ENCODE data around the gene IDE. TPM values are rescaled to one million over a fixed set of nuclear protein-coding genes. Genes with fewer than 3 reads are reported as not detected.

The IDE gene
- total and polyA plus RNA-seq, 9 of the 15 experiments (the other 6 are each of a cell fraction or from before 2014, with no cell fraction given), result 10.2 to 50.6 (median 33.2) TPM

DNA sequence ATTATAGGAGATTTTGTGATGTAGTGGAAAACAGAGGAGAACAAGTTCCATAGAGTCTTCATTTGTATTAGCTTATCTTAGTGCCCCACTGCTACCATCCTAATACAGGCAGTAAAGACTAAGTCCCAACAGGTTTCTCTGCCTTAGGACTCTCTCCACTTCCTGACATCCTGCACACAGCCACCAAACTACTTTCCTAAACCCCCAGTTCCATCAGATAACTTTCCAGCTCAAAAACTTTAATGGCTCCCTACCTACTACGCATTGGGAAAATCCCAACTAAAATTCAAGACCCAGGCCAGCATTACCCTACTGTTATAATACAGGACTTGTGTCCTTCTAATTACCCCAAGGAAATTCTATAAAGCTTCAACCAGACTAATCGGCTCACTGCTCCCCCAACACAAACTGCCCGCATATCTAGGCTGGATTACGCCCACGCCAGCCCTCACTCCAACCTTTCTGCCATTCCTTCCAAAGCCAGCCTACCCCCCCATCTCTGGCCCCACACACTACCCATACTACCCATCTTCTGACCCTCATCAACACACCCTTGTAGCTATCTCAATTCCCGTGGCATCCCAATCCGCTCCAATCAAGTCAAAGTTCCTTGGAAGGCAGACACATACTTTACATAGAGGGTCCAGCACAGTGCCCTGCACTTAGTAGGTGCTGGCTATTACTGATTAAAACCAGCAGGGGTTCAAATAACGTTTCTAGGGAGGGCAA, 1.4 kb downstream of the IDE start (continued):
- TF ChIP-seq, protein P1, sequence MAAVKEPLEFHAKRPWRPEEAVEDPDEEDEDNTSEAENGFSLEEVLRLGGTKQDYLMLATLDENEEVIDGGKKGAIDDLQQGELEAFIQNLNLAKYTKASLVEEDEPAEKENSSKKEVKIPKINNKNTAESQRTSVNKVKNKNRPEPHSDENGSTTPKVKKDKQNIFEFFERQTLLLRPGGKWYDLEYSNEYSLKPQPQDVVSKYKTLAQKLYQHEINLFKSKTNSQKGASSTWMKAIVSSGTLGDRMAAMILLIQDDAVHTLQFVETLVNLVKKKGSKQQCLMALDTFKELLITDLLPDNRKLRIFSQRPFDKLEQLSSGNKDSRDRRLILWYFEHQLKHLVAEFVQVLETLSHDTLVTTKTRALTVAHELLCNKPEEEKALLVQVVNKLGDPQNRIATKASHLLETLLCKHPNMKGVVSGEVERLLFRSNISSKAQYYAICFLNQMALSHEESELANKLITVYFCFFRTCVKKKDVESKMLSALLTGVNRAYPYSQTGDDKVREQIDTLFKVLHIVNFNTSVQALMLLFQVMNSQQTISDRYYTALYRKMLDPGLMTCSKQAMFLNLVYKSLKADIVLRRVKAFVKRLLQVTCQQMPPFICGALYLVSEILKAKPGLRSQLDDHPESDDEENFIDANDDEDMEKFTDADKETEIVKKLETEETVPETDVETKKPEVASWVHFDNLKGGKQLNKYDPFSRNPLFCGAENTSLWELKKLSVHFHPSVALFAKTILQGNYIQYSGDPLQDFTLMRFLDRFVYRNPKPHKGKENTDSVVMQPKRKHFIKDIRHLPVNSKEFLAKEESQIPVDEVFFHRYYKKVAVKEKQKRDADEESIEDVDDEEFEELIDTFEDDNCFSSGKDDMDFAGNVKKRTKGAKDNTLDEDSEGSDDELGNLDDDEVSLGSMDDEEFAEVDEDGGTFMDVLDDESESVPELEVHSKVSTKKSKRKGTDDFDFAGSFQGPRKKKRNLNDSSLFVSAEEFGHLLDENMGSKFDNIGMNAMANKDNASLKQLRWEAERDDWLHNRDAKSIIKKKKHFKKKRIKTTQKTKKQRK (IDR thresholded peaks at IDR 0.05; ENCODE audit: borderline replicate concordance, low read depth, low read length), result no peak
- TF ChIP-seq, protein P2, sequence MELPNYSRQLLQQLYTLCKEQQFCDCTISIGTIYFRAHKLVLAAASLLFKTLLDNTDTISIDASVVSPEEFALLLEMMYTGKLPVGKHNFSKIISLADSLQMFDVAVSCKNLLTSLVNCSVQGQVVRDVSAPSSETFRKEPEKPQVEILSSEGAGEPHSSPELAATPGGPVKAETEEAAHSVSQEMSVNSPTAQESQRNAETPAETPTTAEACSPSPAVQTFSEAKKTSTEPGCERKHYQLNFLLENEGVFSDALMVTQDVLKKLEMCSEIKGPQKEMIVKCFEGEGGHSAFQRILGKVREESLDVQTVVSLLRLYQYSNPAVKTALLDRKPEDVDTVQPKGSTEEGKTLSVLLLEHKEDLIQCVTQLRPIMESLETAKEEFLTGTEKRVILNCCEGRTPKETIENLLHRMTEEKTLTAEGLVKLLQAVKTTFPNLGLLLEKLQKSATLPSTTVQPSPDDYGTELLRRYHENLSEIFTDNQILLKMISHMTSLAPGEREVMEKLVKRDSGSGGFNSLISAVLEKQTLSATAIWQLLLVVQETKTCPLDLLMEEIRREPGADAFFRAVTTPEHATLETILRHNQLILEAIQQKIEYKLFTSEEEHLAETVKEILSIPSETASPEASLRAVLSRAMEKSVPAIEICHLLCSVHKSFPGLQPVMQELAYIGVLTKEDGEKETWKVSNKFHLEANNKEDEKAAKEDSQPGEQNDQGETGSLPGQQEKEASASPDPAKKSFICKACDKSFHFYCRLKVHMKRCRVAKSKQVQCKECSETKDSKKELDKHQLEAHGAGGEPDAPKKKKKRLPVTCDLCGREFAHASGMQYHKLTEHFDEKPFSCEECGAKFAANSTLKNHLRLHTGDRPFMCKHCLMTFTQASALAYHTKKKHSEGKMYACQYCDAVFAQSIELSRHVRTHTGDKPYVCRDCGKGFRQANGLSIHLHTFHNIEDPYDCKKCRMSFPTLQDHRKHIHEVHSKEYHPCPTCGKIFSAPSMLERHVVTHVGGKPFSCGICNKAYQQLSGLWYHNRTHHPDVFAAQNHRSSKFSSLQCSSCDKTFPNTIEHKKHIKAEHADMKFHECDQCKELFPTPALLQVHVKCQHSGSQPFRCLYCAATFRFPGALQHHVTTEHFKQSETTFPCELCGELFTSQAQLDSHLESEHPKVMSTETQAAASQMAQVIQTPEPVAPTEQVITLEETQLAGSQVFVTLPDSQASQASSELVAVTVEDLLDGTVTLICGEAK (IDR thresholded peaks at IDR 0.05), result peak; percentile 72
- TF ChIP-seq, protein P2 (CRISPR knock-in tag; IDR thresholded peaks at IDR 0.05), result no peak
- TF ChIP-seq SMARCA4 (IDR thresholded peaks at IDR 0.05) (0 out of 2 replicates have a peak, but pooled peaks have one; percentile 21), HMG20A (CRISPR knock-in tag; conservative IDR thresholded peaks at IDR 0.05) (no peak), ILF3 (IDR thresholded peaks at IDR 0.05; ENCODE audit: borderline replicate concordance) (no peak), ZNF274 (IDR thresholded peaks at IDR 0.05; ENCODE audit: borderline replicate concordance, low read depth, low read length) (no peak), RBM34 (IDR thresholded peaks at IDR 0.05; ENCODE audit: borderline replicate concordance, insufficient read depth, low read length) (no peak), CREB3 (tag; conservative IDR thresholded peaks at IDR 0.05; ENCODE audit: low read depth) (no peak), HNRNPUL1 (IDR thresholded peaks at IDR 0.05; ENCODE audit: low read length) (no peak)
- TF ChIP-seq, protein P3, sequence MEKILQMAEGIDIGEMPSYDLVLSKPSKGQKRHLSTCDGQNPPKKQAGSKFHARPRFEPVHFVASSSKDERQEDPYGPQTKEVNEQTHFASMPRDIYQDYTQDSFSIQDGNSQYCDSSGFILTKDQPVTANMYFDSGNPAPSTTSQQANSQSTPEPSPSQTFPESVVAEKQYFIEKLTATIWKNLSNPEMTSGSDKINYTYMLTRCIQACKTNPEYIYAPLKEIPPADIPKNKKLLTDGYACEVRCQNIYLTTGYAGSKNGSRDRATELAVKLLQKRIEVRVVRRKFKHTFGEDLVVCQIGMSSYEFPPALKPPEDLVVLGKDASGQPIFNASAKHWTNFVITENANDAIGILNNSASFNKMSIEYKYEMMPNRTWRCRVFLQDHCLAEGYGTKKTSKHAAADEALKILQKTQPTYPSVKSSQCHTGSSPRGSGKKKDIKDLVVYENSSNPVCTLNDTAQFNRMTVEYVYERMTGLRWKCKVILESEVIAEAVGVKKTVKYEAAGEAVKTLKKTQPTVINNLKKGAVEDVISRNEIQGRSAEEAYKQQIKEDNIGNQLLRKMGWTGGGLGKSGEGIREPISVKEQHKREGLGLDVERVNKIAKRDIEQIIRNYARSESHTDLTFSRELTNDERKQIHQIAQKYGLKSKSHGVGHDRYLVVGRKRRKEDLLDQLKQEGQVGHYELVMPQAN (IDR thresholded peaks at IDR 0.05; ENCODE audit: borderline replicate concordance), result no peak

All from K562 (cell line).